ENCODE data around the gene PRR33. TPM values are rescaled to one million over a fixed set of nuclear protein-coding genes. Genes with fewer than 3 reads are reported as not detected.

PRR33 gene
- total and polyA plus RNA-seq, 2 experiments from 2014 or later, result 0.29 TPM; not detected in 1

DNA sequence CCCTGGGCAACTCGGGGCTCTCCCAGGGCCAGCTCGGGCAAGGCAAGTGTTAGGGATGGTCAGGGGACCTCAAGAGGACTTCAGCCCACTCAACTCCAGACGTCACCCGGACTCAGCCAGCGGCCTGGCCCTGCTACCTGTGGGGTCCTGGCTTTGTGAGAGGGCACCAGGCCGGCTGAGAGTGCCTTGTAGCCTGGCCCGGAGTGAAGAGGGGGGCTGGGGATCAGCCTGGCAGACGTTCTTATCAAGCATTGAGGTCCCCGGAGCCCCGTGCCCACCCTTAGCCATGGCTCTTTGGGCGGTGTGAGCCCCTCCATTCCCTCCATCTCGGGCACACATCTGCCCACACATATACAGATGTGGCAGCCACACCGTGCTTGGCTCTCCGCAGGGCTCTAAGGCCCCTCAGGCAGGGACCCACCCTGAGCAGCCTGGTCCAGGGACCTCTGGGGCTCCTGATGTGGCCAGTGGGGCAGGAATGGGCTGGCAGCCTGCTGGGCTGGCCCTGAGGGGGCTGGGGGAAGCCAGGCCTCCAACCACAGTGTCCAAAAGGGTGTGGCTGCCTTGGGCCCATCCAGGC, 23.5 kb downstream of the PRR33 start:
- no peak overlapping the region for H3K4me2 ChIP-seq
- TF ChIP-seq EZH2 (IDR thresholded peaks at IDR 0.05; ENCODE audit: borderline replicate concordance) (no peak), EZH2phosphoT487 (IDR thresholded peaks at IDR 0.05; ENCODE audit: low read depth, severe bottlenecking, unreplicated experiment) (no peak)
- TF ChIP-seq, protein P1, sequence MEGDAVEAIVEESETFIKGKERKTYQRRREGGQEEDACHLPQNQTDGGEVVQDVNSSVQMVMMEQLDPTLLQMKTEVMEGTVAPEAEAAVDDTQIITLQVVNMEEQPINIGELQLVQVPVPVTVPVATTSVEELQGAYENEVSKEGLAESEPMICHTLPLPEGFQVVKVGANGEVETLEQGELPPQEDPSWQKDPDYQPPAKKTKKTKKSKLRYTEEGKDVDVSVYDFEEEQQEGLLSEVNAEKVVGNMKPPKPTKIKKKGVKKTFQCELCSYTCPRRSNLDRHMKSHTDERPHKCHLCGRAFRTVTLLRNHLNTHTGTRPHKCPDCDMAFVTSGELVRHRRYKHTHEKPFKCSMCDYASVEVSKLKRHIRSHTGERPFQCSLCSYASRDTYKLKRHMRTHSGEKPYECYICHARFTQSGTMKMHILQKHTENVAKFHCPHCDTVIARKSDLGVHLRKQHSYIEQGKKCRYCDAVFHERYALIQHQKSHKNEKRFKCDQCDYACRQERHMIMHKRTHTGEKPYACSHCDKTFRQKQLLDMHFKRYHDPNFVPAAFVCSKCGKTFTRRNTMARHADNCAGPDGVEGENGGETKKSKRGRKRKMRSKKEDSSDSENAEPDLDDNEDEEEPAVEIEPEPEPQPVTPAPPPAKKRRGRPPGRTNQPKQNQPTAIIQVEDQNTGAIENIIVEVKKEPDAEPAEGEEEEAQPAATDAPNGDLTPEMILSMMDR (IDR thresholded peaks at IDR 0.05; ENCODE audit: poor library complexity), result no peak
- WGBS (ENCODE audit: low lambda C conversion rate, missing lambda C conversion rate), result 92% methylated on average over 14 of the region's 14 CpGs
- H3K4me3 ChIP-seq, result no peak overlapping the region
- no peaks in the 10 kb centered on the region for H3K9me2 ChIP-seq (replicated peaks; ENCODE audit: insufficient read depth)
- no peak for DNase-seq (ENCODE audit: low spot score)
- H3K79me2 ChIP-seq, result no peaks in the 10 kb centered on the region
- no peak overlapping the region for H3K27ac ChIP-seq
- no peaks in the 10 kb centered on the region for H3K36me3 ChIP-seq (replicated peaks; ENCODE audit: insufficient read depth, low read depth)
- H4K20me1 ChIP-seq (ENCODE audit: insufficient read depth, poor library complexity, severe bottlenecking), result no peaks in the 10 kb centered on the region
- no peaks in the 10 kb centered on the region for H3K9me3 ChIP-seq (ENCODE audit: low read depth)
- no peak overlapping the region for H2AFZ ChIP-seq
- H3K27me3 ChIP-seq, result no peaks in the 10 kb centered on the region
- H3K4me1 ChIP-seq (ENCODE audit: insufficient read depth), result peaks cover 20% of the 10 kb centered on the region

DNA sequence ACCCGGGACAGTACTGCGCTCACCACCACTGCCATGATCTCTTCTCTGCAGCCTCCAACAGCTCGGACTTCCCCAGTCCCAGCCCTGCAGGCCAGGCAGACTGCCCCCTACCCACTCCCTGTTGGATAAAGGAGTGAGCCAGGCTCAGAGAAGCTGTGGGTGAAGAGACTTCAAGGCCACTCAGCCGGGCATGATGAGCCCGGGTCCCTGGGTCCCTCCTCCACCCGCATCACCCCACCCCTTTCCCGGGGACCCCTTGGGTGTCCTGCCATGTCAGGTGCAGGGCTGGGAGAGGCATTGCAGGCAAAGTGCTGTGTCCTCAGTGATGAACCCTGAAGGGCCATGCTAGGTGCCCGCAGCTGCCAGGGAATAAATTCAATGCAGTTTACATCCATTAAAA, 24.3 kb downstream of the PRR33 start:
- no peak overlapping the region for H3K4me2 ChIP-seq
- 91% methylated on average over 8 of the region's 8 CpGs for WGBS (ENCODE audit: low lambda C conversion rate, missing lambda C conversion rate)

DNA sequence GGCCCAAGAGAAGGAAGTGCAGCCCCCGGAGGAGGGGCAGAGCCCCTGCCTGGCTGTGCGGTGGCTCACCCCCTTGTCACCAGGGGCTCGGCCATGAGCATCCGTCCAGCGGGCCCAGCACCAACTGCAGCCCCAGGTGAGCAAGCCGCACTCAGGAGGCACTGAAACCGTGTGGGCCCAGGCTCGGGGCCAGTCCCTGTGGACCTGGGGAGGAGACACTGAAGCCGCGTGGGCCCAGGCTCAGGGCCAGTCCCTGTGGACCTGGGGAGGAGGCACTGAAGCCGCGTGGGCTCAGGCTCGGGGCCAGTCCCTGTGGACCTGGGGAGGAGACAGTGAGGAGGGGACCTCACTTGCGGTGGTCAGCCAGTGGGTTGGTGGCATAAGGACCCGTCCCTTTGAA, 24.9 kb downstream of the PRR33 start:
- no peak for DNase-seq (ENCODE audit: low spot score)
- no peak overlapping the region for H3K27ac ChIP-seq
- H3K9me3 ChIP-seq (ENCODE audit: low read depth), result no peaks in the 10 kb centered on the region
- H3K4me3 ChIP-seq, result no peak overlapping the region
- no peaks in the 10 kb centered on the region for H3K36me3 ChIP-seq (replicated peaks; ENCODE audit: insufficient read depth, low read depth)
- H3K4me1 ChIP-seq (ENCODE audit: insufficient read depth), result peaks cover 18% of the 10 kb centered on the region
- H4K20me1 ChIP-seq (ENCODE audit: insufficient read depth, poor library complexity, severe bottlenecking), result no peaks in the 10 kb centered on the region
- WGBS (ENCODE audit: low lambda C conversion rate, missing lambda C conversion rate), result 91% methylated on average over 13 of the region's 15 CpGs
- no peaks in the 10 kb centered on the region for H3K9me2 ChIP-seq (replicated peaks; ENCODE audit: insufficient read depth)
- H3K79me2 ChIP-seq, result no peaks in the 10 kb centered on the region
- no peaks in the 10 kb centered on the region for H3K27me3 ChIP-seq
- H2AFZ ChIP-seq, result no peak overlapping the region
- TF ChIP-seq EZH2 (IDR thresholded peaks at IDR 0.05; ENCODE audit: borderline replicate concordance), result no peak
- TF ChIP-seq, protein P1 (IDR thresholded peaks at IDR 0.05; ENCODE audit: poor library complexity), result no peak
- no peak for TF ChIP-seq EZH2phosphoT487 (IDR thresholded peaks at IDR 0.05; ENCODE audit: low read depth, severe bottlenecking, unreplicated experiment)
- H3K4me2 ChIP-seq, result no peak overlapping the region

More for the DNA sequence above, 24.3 kb downstream of the PRR33 start:
- no peak for TF ChIP-seq EZH2 (IDR thresholded peaks at IDR 0.05; ENCODE audit: borderline replicate concordance)
- TF ChIP-seq EZH2phosphoT487 (IDR thresholded peaks at IDR 0.05; ENCODE audit: low read depth, severe bottlenecking, unreplicated experiment), result no peak
- TF ChIP-seq, protein P1 (IDR thresholded peaks at IDR 0.05; ENCODE audit: poor library complexity), result no peak
- Histone ChIP-seq H2AFZ (no peak overlapping the region), H3K27ac (no peak overlapping the region), H3K4me1 (ENCODE audit: insufficient read depth) (peaks cover 18% of the 10 kb centered on the region), H3K9me2 (replicated peaks; ENCODE audit: insufficient read depth) (no peaks in the 10 kb centered on the region), H3K4me3 (no peak overlapping the region), H3K36me3 (replicated peaks; ENCODE audit: insufficient read depth, low read depth) (no peaks in the 10 kb centered on the region), H3K27me3 (no peaks in the 10 kb centered on the region), H4K20me1 (ENCODE audit: insufficient read depth, poor library complexity, severe bottlenecking) (no peaks in the 10 kb centered on the region), H3K9me3 (ENCODE audit: low read depth) (no peaks in the 10 kb centered on the region), H3K79me2 (no peaks in the 10 kb centered on the region)
- no peak for DNase-seq (ENCODE audit: low spot score)

Data from hepatocyte (in vitro differentiated cells).